Lower leg skin (tissue), 3 donors: ENCODE results near the gene PRDM16.

ENCODE experiments used
- POLR2A ChIP-seq, 2 donors: fragments of 450-650 bp; IDR thresholded peaks; one replicate each; pipeline ENCODE4 v1.6.1; 2016 to 2017; ENCODE audit warnings: antibody characterized with exemption in 2 of 2, mild to moderate bottlenecking in 1 of 2, moderate library complexity in 1 of 2
- TF ChIP-seq, protein P1 (sequence below), 3 donors: fragments of 450-650 bp; IDR thresholded peaks; one replicate each; pipeline ENCODE4 v1.5.1; 2016; ENCODE audit warnings: antibody characterized with exemption in 3 of 3, mild to moderate bottlenecking in 3 of 3, moderate library complexity in 2 of 3

DNA sequence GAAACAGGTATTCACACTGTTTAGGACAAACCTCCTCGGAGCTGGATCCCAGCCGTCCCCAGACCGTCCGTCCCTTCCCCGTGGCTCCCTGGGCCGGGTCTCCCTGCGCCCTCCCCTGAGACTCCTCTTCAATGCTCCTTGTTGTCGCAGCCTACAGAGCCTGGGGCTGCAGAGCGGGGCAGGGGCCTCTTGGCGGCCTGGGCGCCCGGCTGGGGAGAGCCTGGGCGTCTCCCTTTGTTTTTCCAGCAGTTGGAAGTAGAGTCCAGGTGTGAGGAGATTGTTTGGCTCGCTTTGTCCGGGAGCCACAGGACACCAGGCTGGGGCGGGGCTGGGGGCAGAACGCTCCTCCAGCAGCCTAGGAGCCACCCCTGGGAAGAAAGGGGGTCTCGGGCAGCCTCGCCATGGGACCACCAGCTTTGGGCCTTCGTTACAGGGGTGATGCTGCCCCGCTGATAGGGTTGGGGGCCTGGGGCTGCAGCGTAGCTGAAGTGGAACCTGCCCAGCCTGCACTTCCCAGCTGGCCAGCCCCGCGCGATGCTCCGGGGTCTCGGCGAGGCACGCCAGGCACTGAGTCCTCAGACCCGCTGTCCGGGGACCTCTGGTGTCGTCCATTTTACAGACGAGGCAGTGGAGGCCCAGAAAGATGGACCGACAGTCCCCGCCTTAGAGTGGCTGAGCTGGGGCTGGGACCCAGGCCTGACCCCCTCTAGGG is 66.9 kb downstream of the PRDM16 start:
- TF ChIP-seq, protein P1, sequence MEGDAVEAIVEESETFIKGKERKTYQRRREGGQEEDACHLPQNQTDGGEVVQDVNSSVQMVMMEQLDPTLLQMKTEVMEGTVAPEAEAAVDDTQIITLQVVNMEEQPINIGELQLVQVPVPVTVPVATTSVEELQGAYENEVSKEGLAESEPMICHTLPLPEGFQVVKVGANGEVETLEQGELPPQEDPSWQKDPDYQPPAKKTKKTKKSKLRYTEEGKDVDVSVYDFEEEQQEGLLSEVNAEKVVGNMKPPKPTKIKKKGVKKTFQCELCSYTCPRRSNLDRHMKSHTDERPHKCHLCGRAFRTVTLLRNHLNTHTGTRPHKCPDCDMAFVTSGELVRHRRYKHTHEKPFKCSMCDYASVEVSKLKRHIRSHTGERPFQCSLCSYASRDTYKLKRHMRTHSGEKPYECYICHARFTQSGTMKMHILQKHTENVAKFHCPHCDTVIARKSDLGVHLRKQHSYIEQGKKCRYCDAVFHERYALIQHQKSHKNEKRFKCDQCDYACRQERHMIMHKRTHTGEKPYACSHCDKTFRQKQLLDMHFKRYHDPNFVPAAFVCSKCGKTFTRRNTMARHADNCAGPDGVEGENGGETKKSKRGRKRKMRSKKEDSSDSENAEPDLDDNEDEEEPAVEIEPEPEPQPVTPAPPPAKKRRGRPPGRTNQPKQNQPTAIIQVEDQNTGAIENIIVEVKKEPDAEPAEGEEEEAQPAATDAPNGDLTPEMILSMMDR (IDR thresholded peaks at IDR 0.05) = no peak
- TF ChIP-seq POLR2A (IDR thresholded peaks at IDR 0.05) = no peak
